Smooth muscle cell (in vitro differentiated cells): Measurements from ENCODE around the gene RBFOX2. TPM values are rescaled to one million over a fixed set of nuclear protein-coding genes. Genes with fewer than 3 reads are reported as not detected.

ENCODE experiments used
- DNase-seq: peaks from one replicate; lab custom pipeline; 2025; ENCODE audit not compliant: unreplicated experiment; lab: John Stamatoyannopoulos, UW
- H2AFZ ChIP-seq: fragments of 200-600 bp; sonication (generic); 2 replicates; pipeline ENCODE4 v1.6.0; 2016; ENCODE audit warnings: antibody characterized with exemption, low read depth, mild to moderate bottlenecking
- H3F3A ChIP-seq: fragments of 200-600 bp; sonication (generic); 2 replicates; pipeline ENCODE4 v1.6.0; 2017; ENCODE audit warnings: antibody characterized with exemption, low read depth
- H3K27ac ChIP-seq: fragments of 200-600 bp; sonication (generic); 2 replicates; pipeline ENCODE4 v1.5.1; 2016; ENCODE audit warnings: low read depth, mild to moderate bottlenecking
- H3K27me3 ChIP-seq: fragments of 200-600 bp; sonication (generic); 2 replicates; pipeline ENCODE4 v1.6.1; 2016; ENCODE audit warnings: low read depth, mild to moderate bottlenecking
- H3K36me3 ChIP-seq: fragments of 200-600 bp; sonication (generic); 2 replicates; pipeline ENCODE4 v1.5.1; 2016; ENCODE audit warnings: low read depth
- H3K4me1 ChIP-seq: fragments of 200-600 bp; sonication (generic); 2 replicates; pipeline ENCODE4 v1.5.1; 2016; ENCODE audit warnings: low read depth
- H3K4me2 ChIP-seq: fragments of 200-600 bp; sonication (generic); 2 replicates; pipeline ENCODE4 v1.6.0; 2016; ENCODE audit warnings: mild to moderate bottlenecking
- H3K4me3 ChIP-seq: fragments of 200-600 bp; sonication (generic); 2 replicates; pipeline ENCODE4 v1.5.1; 2016; ENCODE audit warnings: mild to moderate bottlenecking
- H3K79me2 ChIP-seq: fragments of 200-600 bp; sonication (generic); 2 replicates; pipeline ENCODE4 v1.6.0; 2016; ENCODE audit warnings: low read depth, mild to moderate bottlenecking
- H3K9ac ChIP-seq: fragments of 200-600 bp; sonication (generic); 2 replicates; pipeline ENCODE4 v1.6.0; 2016; ENCODE audit warnings: low read depth
- H3K9me3 ChIP-seq: fragments of 200-600 bp; sonication (generic); replicated peaks from 2 replicates; pipeline ENCODE4 v1.5.1; 2016; ENCODE audit warnings: low read depth
- H4K20me1 ChIP-seq: fragments of 200-600 bp; sonication (generic); 2 replicates; pipeline ENCODE4 v1.6.0; 2016; ENCODE audit warnings: low read depth
- WGBS: methylation state at CpG from one replicate; pipeline ENCODE4 v1.1.7; 2016; ENCODE audit warnings: low lambda C conversion rate; 5-methylcytosine and 5-hydroxymethylcytosine counted together
- polyA plus RNA-seq: library from polyadenylated mRNA; unstranded; fragments of >200 nt; fragmentation: Nextera tagmentation; extraction: Ambion mirVana; gene quantifications from 2 replicates; pipeline ENCODE4 v1.2.1, GENCODE V29; 2016
- total RNA-seq: library from RNA; depleted of rRNA; stranded (reverse); fragments of >200 nt; gene quantifications from 2 replicates; pipeline ENCODE4 v1.2.3, GENCODE V29; 2014
- TF ChIP-seq, protein P1 (sequence below): fragments of 200-600 bp; sonication (generic); IDR thresholded peaks from 2 replicates; pipeline ENCODE4 v1.5.1; 2017; ENCODE audit warnings: borderline replicate concordance, mild to moderate bottlenecking, antibody characterized with exemption; ENCODE audit not compliant: insufficient read depth, poor library complexity, severe bottlenecking

Gene RBFOX2
- total and polyA plus RNA-seq, 2 experiments from 2014 or later = 128 to 144 TPM

- H4K20me1 ChIP-seq = peaks cover 60% of the 10 kb centered on the region
- H3F3A ChIP-seq = peaks cover 18% of the 10 kb centered on the region
- peak overlapping the region; percentile 52 for H3K4me2 ChIP-seq
- peak overlapping the region; percentile 70 for H3K27ac ChIP-seq
- no peak overlapping the region for H3K4me3 ChIP-seq
- H3K9me3 ChIP-seq = no peaks in the 10 kb centered on the region
- no peaks in the 10 kb centered on the region for H3K36me3 ChIP-seq
- peaks cover 20% of the 10 kb centered on the region for H3K4me1 ChIP-seq
- no peaks in the 10 kb centered on the region for H3K27me3 ChIP-seq
- H3K79me2 ChIP-seq = peaks cover 86% of the 10 kb centered on the region
- TF ChIP-seq, protein P1, sequence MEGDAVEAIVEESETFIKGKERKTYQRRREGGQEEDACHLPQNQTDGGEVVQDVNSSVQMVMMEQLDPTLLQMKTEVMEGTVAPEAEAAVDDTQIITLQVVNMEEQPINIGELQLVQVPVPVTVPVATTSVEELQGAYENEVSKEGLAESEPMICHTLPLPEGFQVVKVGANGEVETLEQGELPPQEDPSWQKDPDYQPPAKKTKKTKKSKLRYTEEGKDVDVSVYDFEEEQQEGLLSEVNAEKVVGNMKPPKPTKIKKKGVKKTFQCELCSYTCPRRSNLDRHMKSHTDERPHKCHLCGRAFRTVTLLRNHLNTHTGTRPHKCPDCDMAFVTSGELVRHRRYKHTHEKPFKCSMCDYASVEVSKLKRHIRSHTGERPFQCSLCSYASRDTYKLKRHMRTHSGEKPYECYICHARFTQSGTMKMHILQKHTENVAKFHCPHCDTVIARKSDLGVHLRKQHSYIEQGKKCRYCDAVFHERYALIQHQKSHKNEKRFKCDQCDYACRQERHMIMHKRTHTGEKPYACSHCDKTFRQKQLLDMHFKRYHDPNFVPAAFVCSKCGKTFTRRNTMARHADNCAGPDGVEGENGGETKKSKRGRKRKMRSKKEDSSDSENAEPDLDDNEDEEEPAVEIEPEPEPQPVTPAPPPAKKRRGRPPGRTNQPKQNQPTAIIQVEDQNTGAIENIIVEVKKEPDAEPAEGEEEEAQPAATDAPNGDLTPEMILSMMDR = no peak
- WGBS = 17% methylated on average over 1 of the region's 1 CpG
- H2AFZ ChIP-seq = no peak overlapping the region
- DNase-seq = no peak
- H3K9ac ChIP-seq = no peak overlapping the region
These were observed 122.7 kb downstream of the RBFOX2 start for GRCh38 chr22:35905894-35906293.

DNA sequence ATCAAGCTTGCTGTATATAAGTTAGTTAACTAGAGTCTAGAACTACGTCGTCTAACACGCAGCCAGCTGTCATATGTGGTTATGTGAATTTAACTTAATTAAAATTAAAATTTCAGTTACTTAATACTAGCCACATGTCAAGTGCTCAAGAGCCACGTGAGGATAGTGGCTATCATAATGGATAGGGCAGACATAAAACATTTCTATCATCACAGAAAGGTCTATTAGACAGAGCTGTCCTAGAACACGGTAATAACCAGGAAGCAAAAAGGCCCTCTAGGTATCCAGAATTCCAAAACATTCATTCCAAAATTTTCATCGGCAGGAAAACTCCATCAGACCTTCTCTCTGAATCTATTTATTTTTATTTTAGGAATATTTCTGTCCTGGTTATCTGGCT, 123.9 kb downstream of the RBFOX2 start:
- Histone ChIP-seq H3K4me1 (peaks cover 20% of the 10 kb centered on the region), H3K27ac (peak overlapping the region; percentile 70), H2AFZ (no peak overlapping the region), H3K9me3 (no peaks in the 10 kb centered on the region), H3K4me2 (peak overlapping the region; percentile 34), H3F3A (peaks cover 26% of the 10 kb centered on the region), H3K9ac (no peak overlapping the region), H3K36me3 (no peaks in the 10 kb centered on the region), H3K79me2 (peaks cover 92% of the 10 kb centered on the region), H3K27me3 (no peaks in the 10 kb centered on the region), H3K4me3 (no peak overlapping the region), H4K20me1 (peaks cover 62% of the 10 kb centered on the region)
- WGBS = 87% methylated on average over 6 of the region's 6 CpGs
- TF ChIP-seq, protein P1 = no peak
- no peak for DNase-seq

GRCh38 chr22:35904336-35904692, 124.3 kb downstream of the RBFOX2 start:
- H3K27ac ChIP-seq = peak overlapping the region; percentile 70
- peaks cover 28% of the 10 kb centered on the region for H3F3A ChIP-seq
- H3K4me3 ChIP-seq = no peak overlapping the region
- peak overlapping the region; percentile 34 for H3K4me2 ChIP-seq
- H3K9me3 ChIP-seq = no peaks in the 10 kb centered on the region
- 67% methylated on average over 2 of the region's 2 CpGs for WGBS
- no peak overlapping the region for H2AFZ ChIP-seq
- TF ChIP-seq, protein P1 = no peak
- H3K27me3 ChIP-seq = no peaks in the 10 kb centered on the region
- no peak for DNase-seq
- peaks cover 92% of the 10 kb centered on the region for H3K79me2 ChIP-seq
- H3K36me3 ChIP-seq = no peaks in the 10 kb centered on the region
- peaks cover 66% of the 10 kb centered on the region for H4K20me1 ChIP-seq
- H3K4me1 ChIP-seq = peaks cover 21% of the 10 kb centered on the region
- no peak overlapping the region for H3K9ac ChIP-seq

DNA sequence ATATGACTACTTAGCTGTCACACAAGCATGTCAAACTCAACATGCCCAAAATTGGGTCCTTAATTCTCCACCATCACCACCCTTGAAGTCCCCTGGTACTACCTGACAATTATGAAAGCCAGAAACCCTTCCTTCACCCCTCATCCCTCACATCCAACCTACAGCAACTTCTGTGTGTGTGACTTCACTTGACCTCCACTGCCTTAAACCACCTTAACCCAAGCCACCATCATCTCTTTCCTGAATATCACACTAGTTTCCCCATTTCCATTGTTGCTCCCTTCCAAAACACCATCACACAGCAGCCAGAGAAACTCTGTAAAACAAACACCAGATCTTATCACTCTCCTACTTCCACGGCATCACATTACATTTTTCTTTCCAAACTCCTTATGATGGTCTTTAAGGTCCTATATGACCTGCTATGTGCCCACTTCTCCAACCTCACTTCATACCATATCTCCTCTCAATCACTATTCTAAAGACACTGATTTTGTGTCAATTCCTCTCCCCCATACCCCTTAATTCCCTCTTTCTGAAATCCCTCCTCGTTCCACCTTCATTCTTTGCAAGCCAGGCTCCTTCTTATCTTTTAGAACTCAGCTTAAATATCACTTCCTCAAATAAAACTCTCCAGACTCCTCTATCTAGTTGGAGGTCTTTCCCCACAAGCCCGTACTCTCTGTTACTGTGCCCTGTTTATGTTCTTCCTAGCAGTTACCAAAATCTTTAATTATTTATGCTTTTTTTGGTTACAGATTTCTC, 124.9 kb downstream of the RBFOX2 start:
- WGBS = 22% methylated on average over 3 of the region's 3 CpGs
- peaks cover 23% of the 10 kb centered on the region for H3K4me1 ChIP-seq
- peaks cover 68% of the 10 kb centered on the region for H4K20me1 ChIP-seq
- no peak overlapping the region for H3K9ac ChIP-seq
- peak overlapping the region; percentile 70 for H3K27ac ChIP-seq
- H3K4me3 ChIP-seq = no peak overlapping the region
- peaks cover 91% of the 10 kb centered on the region for H3K79me2 ChIP-seq
- DNase-seq = no peak
- TF ChIP-seq, protein P1 = no peak
- H3K9me3 ChIP-seq = no peaks in the 10 kb centered on the region
- H3K27me3 ChIP-seq = no peaks in the 10 kb centered on the region
- H3K36me3 ChIP-seq = no peaks in the 10 kb centered on the region
- H3K4me2 ChIP-seq = peak overlapping the region; percentile 34
- H2AFZ ChIP-seq = no peak overlapping the region
- peaks cover 28% of the 10 kb centered on the region for H3F3A ChIP-seq
